ENCODE results near the gene BCL2A1.

GRCh38 chr15:80007532-80007931, 36.5 kb upstream of the BCL2A1 start:
- TF ChIP-seq HNF4A (conservative IDR thresholded peaks at IDR 0.05) (no peak), CTCF (IDR thresholded peaks at IDR 0.05; ENCODE audit: low read depth, low read length, missing input control) (no peak), TAF1 (conservative IDR thresholded peaks at IDR 0.05) (no peak), SP1 (IDR thresholded peaks at IDR 0.05) (no peak), YY1 (IDR thresholded peaks at IDR 0.05) (no peak), REST (IDR thresholded peaks at IDR 0.05) (no peak), ATF3 (IDR thresholded peaks at IDR 0.05) (no peak), MAX (IDR thresholded peaks at IDR 0.05) (no peak)

Measured in liver (tissue), 3 donors.